GF-D8 (cell line): ENCODE results near the gene WDR70.
A peak's percentile ranks its signal among the peaks of the same experiment; 100 is the strongest.
"Not testable (repeated sequence)": the region's sequence is repeated elsewhere in the genome, so short reads cannot be mapped to it uniquely, and the experiment has no call there.

ENCODE experiments used
- DNase-seq: peaks from one replicate; lab custom pipeline; 2025; lab: John Stamatoyannopoulos, UW

The WDR70 gene

DNA sequence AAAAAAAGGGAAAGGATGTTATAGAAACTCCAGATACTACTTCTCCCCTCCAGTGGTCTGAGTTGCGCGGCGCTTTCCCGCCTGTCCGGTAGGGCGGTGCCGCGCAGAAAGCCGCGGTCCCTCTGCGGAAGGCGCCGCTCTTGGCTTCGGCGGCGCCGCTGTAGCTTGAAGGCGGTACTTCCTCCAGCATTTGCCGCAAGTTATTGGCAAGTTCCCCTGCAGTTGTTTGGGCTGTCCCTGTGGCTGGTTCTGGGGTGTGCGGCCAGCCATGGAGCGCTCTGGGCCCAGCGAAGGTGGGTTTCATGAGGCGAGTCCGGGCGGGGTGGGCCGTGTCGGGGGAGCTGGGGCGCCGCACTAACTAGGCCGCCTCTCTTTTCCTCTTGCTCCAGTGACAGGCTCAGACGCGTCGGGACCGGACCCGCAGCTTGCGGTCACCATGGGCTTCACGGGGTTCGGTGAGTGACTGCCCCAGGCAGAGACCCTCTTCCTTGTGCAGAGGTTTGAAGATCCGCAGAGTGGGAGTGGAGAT is at the start of gene WDR70:
Gene WDR70, plus strand, starts transcription at position 219 of the 529 bp plus-strand sequence. Its CDS starts 50 bp downstream, at position 269.
- peak; percentile 75 for DNase-seq

- DNase-seq = not testable (repeated sequence)
Measured at GRCh38 chr5:37334754-37335153, 44.4 kb upstream of the WDR70 start.

- not testable (repeated sequence) for DNase-seq
Measured at GRCh38 chr5:37342741-37343140, 36.4 kb upstream of the WDR70 start.

DNA sequence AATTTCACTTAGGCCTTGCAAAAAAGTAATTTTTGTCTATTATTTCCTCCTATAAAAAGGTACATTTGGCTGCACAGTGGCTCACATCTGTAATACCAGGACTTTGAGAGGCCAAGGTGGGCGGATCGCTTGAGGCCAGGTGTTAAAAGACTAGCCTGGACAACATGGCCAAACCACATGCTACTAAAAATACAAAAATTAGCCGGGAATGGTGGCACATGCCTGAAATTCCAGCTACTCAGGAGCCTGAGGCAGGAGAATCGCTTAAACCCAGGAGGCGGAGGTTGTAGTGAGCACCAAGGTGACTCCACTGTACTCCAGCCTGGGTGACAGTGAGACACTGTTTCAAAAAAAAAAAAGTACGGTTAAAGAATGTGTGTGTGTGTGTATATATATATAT is 24.0 kb upstream of the WDR70 start:
- DNase-seq = no peak

GRCh38 chr5:37370550-37370863 is 8.6 kb upstream of the WDR70 start:
- no peak for DNase-seq

- peak; percentile 83 for DNase-seq
Measured at GRCh38 chr5:37370864-37371726, 8.0 kb upstream of the WDR70 start, which contains the start of gene NUP155. Gene NUP155, minus strand, starts transcription at chr5:37371106. Its CDS starts 129 bp downstream, at chr5:37370977.

DNA sequence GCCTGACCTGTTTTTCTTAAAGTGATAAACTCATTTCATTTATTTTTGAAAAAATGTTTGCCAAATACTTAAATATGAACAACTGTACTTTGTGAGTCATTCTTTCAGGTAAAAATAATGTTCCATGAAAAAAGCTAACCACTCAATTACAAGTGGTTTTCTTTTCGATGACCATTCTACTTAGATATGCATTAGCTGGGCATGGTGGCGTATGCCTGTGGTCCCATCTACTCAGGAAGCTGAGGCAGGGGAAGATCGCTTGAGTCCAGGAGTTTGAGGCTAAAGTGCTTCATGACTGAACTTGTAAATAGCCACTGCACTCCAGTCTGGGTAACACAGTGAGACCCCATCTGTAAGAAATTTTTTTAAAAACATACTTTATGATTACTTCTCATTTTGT is 4.0 kb upstream of the WDR70 start:
- DNase-seq = no peak

GRCh38 chr5:37378066-37378465 is 1.1 kb upstream of the WDR70 start:
- not testable (repeated sequence) for DNase-seq

DNA sequence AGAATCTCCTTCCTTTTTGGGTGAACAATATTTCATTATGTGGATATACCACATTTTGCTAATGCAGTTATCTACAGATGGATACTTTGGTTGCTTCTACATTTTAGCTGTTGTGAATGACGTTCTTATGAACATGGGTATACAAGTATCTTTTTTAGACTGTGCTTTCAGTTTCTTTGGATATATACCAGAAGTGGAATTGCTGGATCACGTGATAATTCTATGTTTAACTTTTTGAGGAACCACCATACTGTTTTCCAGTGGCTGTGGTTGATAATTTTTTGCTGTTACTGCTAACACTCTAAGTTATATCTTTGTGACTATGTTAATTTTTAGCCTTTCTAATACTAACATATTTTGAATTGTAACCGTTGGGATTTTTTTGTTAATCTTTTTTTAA is 12.5 kb downstream of the WDR70 start:
- no peak for DNase-seq

GRCh38 chr5:37396352-37396751 is 17.2 kb downstream of the WDR70 start:
- peak; percentile 20 for DNase-seq

DNA sequence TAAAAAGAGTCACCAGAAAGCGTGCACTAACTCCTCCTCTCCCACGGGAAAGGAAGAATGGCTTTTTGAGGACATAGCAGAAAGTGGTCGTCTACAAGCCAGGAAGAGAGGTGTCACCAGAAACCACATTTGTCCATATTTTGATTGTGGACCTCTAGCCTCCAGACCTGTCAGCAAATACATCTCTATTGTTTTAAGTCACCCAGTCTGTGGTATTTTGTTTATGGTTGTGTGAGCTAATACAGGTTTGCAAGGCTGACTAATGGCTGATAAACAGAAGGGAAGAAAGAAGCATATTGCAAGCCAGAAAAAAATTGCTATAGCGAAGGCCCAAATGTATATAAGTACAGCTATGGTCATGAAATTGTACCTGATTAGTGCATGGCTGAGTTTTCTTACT is 21.4 kb downstream of the WDR70 start:
- DNase-seq = no peak

DNA sequence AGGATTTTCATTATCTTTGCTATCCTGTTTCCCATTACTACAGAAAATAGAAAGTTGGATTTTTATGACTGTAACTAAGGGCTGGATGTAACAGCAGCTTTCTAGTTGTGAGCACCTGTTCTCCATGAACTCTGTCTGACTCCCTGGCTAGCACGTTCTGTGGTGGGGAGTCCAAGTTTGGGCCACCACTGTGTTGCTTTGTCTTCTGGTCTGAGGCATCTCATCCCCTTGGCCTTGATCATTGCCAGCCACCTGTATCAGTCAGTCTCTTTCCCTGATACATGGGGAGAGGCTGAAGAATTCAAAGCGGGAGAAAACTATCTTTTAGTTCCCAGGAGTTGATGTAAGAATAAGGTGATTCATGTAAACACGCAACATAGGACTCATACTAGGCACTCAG is 33.4 kb downstream of the WDR70 start:
- no peak for DNase-seq

DNA sequence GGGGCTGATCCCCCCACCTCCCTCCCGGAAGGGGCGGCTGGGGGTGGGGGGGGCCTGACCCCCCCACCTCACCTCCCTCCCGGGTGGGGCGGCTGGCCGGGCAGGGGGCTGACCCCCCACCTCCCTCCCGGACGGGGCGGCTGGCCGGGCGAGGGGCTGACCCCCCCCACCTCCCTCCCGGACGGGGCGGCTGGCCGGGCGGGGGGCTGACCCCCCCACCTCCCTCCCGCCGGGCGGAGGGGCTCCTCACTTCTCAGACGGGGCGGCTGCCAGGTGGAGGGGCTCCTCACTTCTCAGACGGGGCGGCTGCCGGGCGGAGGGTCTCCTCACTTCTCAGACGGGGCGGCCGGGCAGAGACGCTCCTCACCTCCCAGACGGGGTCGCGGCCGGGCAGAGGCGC is 36.3 kb downstream of the WDR70 start:
- DNase-seq = not testable (repeated sequence)

DNA sequence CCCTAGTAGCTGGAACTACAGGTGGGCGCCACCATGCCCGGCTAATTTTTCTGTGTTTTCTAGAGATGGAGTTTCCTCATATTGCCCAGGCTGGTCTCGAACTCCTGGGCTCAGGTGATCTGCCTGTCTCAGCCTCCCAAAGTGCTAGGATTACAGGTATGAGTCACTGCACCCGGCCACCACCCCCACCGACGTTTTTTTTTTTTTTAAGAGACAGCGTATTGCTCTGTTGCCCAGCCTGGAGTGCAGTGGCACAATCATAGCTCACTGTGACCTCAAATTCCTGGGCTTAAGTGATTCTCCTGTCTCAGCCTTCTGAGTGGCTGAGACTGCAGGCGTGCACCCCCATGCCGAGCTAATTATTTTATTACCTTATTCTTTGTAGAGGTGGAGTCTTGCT is 38.2 kb downstream of the WDR70 start:
- DNase-seq = no peak

GRCh38 chr5:37424441-37424840 is 45.3 kb downstream of the WDR70 start:
- DNase-seq = no peak

DNA sequence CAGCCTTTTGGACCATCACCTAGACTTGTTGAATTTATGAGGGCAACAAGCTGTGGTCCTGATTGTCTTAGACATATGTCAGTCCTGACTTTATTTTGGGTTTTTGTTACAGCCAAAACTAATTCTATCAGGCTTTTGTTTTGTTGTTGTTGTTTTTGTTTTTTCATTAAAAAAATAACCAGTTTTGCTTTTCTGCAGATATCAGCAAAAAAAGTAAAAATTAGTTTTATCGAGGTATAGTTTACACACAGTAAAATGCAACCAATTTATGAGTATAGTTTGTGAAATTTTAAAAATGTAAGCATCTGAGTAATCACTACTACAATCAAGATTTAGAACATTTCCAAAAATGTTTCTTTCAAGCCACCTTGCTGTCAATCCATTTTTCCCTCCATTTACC is 48.9 kb downstream of the WDR70 start:
- no peak for DNase-seq

GRCh38 chr5:37435261-37435660 is 56.1 kb downstream of the WDR70 start:
- DNase-seq = no peak

DNA sequence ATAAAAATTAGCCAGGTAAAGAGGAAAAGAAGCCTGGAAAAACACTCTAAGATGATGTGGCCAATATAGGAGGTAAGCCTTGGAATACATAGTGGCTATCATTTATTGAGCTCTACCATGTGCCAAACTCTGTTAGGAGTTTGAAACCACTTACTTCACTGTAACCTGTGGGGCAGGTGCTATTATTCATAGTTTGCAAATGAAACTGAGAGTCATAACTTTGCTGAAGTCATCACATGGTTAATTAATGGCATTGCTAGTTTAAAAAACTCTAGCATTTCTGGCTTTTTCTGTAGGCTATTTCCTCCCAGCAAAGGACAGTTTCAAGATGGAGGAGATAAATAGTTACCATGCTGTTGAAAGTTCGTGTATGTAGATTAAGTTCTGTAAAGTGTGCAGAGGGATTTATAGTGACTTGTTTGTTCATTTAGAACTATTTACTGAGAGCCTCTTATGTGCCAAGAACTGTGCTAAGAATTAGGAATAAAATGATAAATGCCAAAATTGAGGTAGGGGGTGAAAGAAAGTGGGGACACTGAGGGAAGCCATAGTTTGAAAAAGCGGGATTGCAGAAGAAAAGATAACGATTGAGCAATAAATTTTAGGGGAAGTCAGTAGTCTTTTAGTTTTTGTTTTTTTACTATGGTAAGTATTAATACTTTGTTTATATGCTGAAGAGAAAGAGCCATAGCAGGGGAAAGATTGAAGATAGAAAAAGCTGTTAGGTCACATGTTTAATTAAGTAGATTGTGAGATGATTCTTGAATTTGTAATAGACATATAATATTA is 57.2 kb downstream of the WDR70 start:
- no peak for DNase-seq

GRCh38 chr5:37437711-37438110 is 58.6 kb downstream of the WDR70 start:
- no peak for DNase-seq

- DNase-seq = not testable (repeated sequence)
Measured at GRCh38 chr5:37445783-37446182, 66.7 kb downstream of the WDR70 start.

- DNase-seq = no peak
Measured at GRCh38 chr5:37448941-37449340, 69.8 kb downstream of the WDR70 start.

- not testable (repeated sequence) for DNase-seq
Measured at GRCh38 chr5:37451991-37452390, 72.9 kb downstream of the WDR70 start.

- not testable (repeated sequence) for DNase-seq
Measured at GRCh38 chr5:37453252-37453651, 74.1 kb downstream of the WDR70 start.
